NOMO-1 treated with dmso at 0.1 percent for 144 hours (cell line): Measurements from ENCODE around the gene ABI2.
A peak's percentile ranks its signal among the peaks of the same experiment; 100 is the strongest.
"Not testable (repeated sequence)": the region's sequence is repeated elsewhere in the genome, so short reads cannot be mapped to it uniquely, and the experiment has no call there.

Source experiments
- DNase-seq: peaks from one replicate; lab custom pipeline; 2025; ENCODE audit not compliant: unreplicated experiment; lab: John Stamatoyannopoulos, UW

Gene ABI2

GRCh38 chr2:203327901-203328759 lies at the start of gene ABI2:
Gene ABI2, plus strand, starts transcription at chr2:203328394. Its CDS starts 121 bp downstream, at chr2:203328515.
- peak; percentile 22 for DNase-seq

- DNase-seq = no peak
Measured at GRCh38 chr2:203279288-203279687, 48.9 kb upstream of the ABI2 start.

DNA sequence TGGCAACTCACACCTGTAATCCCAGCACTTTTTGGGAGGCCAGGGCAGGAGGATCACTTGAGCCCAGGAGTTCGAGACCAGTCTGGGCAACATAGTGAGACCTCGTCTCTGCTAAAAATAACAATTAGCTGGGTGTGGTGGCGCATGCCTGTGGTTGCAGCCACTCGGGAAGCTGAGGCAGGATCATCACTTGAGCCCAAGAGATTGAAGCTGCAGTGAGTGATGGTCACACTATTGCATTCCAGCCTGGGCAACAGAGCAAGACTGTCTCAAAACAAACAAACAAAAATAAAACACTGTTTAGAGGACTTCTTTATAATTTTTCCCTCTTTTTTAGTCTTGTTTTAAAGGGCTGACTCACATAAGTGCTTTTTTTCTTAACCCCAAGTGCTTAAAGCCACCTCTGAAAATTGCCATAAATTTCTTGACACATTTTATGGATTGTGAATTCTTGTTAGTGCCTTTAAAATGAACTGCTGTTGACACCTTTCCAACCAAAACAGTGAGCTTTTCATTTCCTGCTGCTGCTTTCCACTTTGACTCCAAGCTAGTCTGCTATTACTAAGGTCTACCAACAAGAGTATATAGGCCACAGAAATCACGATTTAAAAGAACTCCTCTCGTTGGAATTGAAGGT lies 47.6 kb upstream of the ABI2 start:
- no peak for DNase-seq

DNA sequence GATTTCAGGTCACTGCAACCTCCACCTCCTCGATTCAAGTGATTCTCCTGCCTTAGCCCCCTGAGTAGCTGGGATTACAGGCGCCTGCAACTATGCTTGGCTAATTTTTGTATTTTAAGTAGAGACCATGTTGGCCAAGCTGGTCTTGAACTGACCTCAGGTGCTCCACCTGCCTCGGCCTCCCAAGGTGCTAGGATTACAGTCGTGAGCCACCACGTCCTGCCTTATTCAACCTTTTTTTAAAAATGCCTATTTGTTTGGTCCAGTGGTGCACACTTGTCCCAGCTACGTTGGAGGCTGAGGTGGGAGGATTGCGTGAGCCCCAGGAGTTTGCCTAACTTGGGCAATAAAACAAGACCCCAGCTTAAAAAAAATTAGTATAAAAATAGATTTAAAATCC lies 46.1 kb upstream of the ABI2 start:
- DNase-seq = no peak

GRCh38 chr2:203286532-203286931 lies 41.7 kb upstream of the ABI2 start:
- DNase-seq = no peak

DNA sequence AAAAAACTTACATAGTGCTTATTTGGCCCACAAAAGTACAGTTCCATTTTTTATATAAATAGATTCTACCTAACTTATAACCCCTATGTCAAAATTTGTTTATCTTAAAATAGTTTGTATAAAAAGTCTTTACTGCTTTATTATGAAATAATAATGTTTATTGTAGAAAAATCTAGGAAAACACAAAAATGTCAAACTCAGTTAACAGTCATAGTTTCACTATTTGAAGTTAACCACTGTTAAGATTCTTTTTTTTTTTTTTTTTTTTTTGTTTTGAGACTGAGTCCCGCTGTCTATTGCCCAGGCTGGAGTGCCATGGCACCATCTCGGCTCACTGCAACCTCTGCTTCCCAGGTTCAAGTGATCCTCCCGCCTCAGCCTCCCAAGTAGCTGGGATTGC lies 26.5 kb upstream of the ABI2 start:
- DNase-seq = no peak

- DNase-seq = not testable (repeated sequence)
Measured at GRCh38 chr2:203302586-203302985, 25.6 kb upstream of the ABI2 start.

DNA sequence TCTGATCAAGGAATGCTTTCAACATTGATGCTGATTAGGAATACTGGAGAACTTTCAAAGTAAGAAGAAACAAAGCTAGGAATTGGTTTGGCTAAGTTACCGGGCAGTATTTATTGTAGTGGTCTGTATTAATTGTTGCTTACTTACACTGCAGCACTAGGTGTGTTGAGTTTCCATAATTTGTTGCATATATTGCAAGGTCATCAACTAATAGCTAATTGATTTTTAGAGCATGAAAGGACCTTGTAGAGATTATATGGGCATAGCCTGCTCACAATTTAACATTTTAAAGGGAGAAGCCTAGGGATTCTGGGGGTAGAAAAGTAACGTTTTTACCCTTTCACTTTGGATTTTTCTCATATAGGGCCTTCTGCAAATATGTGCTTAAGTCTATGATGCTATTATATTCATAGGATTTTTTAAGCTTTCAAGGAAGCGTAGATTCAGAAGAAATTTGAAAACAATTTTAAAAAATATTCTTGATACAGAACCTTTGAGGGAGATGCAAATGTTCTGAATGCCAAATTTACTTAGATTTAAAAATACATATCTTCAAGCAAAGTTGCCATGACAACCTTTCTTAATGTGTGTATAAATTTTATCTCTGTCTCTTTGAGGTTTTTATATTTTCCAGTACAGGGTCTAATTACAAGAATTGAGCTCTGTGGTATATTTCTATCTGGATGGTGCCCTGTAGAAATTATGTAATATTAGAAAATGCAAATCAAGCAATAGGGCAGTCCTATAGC lies 17.3 kb upstream of the ABI2 start:
- DNase-seq = no peak

DNA sequence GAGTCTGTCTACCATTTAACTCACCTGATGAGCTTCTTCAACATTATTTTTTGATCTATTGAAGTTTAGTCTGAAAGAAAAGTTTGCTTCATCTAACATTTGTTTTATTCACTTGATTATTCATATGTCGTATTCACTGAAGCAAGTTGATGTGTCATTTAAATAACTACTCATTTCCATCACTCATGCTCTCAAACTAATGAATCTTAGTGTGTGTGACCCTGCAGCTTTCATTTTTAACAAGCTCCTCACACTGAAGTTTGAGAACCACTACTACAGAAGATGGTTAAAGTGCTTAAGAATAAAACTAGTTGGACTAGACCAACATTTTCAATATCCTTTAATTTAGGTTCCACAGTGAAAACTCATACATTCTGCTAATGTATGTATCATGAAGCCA lies 1.8 kb upstream of the ABI2 start:
- DNase-seq = no peak

GRCh38 chr2:203327582-203327900 lies 653 bp upstream of the ABI2 start:
- DNase-seq = no peak

GRCh38 chr2:203328760-203329540 lies 756 bp downstream of the ABI2 start:
- no peak for DNase-seq

GRCh38 chr2:203330434-203330833 lies 2.2 kb downstream of the ABI2 start:
- DNase-seq = no peak

DNA sequence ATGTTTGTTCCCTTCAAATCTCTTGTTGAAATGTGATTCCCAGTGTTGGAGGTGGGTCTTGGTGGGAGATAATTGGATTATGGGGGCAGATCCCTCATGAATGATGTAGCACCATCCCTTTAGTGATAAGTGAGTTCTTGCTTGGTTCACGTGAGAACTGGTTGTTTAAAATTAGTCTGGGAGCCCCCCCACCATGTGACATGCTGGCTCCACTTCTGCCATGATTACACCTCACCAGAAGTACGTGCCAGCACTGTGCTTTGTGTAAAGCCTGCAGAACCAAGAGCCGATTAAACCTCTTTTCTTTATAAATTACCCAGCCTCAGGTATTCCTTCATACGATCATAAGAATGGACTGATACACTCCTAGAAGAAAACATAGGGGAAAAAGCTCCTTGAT lies 10.1 kb downstream of the ABI2 start:
- no peak for DNase-seq

DNA sequence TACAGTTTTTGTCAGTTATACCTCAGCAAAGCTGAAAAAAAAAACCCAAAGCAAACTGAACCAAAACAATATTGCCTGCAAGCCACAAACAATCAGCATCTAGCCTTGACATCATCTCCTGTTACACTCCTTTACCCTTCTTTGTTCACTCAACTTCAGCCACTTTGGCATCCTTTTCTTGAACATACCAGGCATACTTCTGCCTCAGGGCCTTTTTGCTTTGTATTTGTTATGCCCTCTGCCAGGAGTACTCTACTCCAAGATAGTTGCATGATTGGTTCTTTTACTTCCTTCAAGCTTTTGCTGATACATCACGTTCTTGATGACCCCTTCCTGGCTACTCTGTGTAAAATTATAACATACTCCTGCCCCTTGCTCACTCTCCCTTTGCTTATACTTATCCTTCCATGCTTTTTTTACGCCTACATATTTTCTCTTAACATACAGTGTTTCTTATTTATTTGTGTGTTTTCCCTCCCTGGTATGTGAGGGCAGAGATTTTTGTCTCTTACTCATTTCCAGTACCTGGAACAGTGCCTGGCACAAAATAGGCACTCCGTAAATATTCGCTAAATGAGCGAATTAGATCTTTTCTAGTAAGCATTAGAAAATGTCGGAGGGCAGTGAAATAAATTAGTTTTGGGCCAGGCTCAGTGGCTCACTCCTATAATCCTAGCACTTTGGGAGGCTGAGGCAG lies 12.7 kb downstream of the ABI2 start:
- no peak for DNase-seq

GRCh38 chr2:203341741-203342310 lies 13.6 kb downstream of the ABI2 start:
- DNase-seq = no peak

DNA sequence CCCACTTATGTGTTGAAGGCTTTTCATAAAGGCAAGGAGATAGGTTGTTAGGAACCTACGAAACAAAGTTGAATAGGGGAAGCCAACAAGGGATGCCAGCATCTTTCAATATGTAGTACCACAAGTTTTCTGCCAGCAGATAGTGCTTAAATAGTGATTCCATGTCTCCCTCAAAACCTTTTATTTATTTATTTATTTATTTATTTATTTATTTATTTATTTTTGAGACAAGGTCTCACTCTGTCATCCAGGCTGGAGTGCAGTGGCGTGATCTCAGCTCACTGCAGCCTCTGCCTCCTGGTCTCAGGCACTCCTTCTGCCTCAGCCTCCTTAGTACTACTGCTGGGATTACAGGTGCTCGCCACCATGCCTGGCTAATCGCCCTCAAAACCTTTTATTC lies 14.2 kb downstream of the ABI2 start:
- DNase-seq = not testable (repeated sequence)

DNA sequence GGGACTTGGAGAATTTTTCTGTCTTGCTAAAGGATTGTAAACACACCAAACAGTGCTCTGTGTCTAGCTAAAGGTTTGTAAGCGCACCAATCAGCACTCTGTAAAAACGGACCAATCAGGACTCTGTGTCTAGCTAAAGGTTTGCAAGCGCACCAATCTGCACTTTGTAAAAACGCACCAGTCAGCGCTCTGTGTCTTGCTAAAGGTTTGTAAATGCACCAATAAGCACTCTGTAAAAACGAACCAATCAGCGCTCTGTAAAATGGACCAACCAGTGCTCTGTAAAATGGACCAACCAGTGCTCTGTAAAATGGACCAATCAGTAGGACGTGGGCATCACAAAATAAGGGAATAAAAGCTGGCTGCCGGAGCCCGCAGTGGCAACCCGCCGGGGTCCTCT lies 16.5 kb downstream of the ABI2 start:
- no peak for DNase-seq

DNA sequence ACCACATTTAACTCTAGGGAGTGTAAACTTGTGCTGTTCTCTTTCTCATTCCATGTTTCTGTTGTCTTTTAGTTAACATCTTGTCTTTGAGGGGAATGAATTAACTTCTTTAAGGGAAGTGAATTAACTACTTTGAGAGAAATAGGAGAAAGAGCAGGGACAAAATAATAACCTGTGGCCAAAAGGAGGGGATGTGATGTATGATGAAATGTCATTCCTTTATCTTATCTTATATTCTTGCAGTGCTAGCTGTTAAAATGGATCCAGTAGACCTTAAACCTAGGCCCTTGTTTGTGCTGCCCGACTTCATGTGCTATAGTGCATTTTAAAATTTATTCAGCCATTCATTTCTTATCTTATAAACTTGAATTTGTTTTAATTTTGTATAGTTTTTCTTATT lies 18.4 kb downstream of the ABI2 start:
- no peak for DNase-seq

GRCh38 chr2:203347375-203347774 lies 19.2 kb downstream of the ABI2 start:
- DNase-seq = no peak

DNA sequence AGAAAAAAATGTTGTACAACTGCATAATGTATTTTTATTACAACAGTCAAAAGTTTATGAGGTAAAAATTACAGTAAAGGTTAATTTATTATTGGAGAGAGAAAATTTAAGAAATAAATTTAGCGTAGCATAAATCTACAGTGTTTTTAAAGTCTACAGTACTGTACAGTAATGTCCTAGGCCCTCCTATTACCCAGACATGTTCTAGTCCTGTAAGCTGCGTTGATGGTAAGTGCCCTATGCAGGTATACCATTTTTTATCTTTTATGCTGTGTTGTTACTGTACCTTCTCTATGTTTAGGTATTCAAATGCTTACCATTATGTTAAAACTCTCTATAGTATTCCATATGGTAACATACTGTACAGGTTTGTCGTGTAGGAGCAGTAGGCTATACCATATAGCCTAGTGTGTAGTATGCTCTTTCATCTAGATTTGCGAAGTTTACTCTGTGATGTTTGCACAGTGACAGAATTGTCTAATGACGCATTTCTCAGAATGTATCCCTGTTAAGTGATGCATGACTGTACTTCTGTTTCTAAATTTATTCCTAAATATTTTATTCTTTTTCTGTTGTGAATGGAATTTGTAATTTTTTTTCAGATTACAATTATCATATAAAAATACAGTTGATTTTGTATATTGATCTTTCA lies 24.5 kb downstream of the ABI2 start:
- DNase-seq = no peak
